Upper lobe of left lung (tissue), 6 donors: Measurements from ENCODE around the gene CPNE5. TPM values are rescaled to one million over a fixed set of nuclear protein-coding genes. Genes with fewer than 3 reads are reported as not detected.

ENCODE experiments used
- ATAC-seq, 2 donors: fragments of 200-7000 bp; cut with Tn5 transposase; one replicate each; pipeline ENCODE4 v1.9.1; 2022; ENCODE audit warnings: mild to moderate bottlenecking in 2 of 2, moderate library complexity in 2 of 2; ENCODE audit not compliant: low FRiP score in 2 of 2
- DNase-seq, 2 donors: peaks; one replicate each; pipeline ENCODE4 v3.0.0-alpha.2; 2019 to 2020
- H3K27ac ChIP-seq, 4 donors: fragments of 200-600 bp; sonication (generic); one replicate each; pipeline ENCODE4 v1.5.1; 2016 to 2019
- H3K27me3 ChIP-seq, 4 donors: fragments of 200-600 bp; sonication (generic); one replicate each; pipeline ENCODE4 v1.5.1; 2017 to 2019
- H3K36me3 ChIP-seq, 4 donors: fragments of 200-600 bp; sonication (generic); one replicate each; pipeline ENCODE4 v1.5.1; 2016 to 2019
- H3K4me1 ChIP-seq, 4 donors: fragments of 200-600 bp; sonication (generic); one replicate each; pipeline ENCODE4 v1.5.1; 2018 to 2019
- H3K4me3 ChIP-seq, 4 donors: fragments of 200-600 bp; sonication (generic); one replicate each; pipeline ENCODE4 v1.5.1; 2017 to 2019; ENCODE audit warnings: mild to moderate bottlenecking in 2 of 4, moderate library complexity in 1 of 4
- H3K9me3 ChIP-seq, 4 donors: fragments of 200-600 bp; sonication (generic); one replicate each; pipeline ENCODE4 v1.5.1; 2018 to 2019
- EP300 ChIP-seq, 4 donors: sonication (generic); formaldehyde crosslinking; IDR thresholded peaks; one replicate each; pipeline ENCODE4 v1.5.1; 2017; ENCODE audit warnings: antibody characterized with exemption in 4 of 4, control low read depth in 2 of 4
- POLR2A ChIP-seq, 4 donors: fragments of 450-650 bp; IDR thresholded peaks; one replicate each; pipeline ENCODE4 v1.5.1; 2016 to 2017; ENCODE audit warnings: antibody characterized with exemption in 4 of 4, mild to moderate bottlenecking in 2 of 4
- POLR2AphosphoS5 ChIP-seq, 2 donors: sonication (generic); formaldehyde crosslinking; IDR thresholded peaks; one replicate each; pipeline ENCODE4 v1.5.1; 2017; ENCODE audit warnings: antibody characterized with exemption in 2 of 2
- WGBS, 2 donors: methylation state at CpG; one replicate each; pipeline ENCODE4 v1.1.5; 2017 to 2018; 5-methylcytosine and 5-hydroxymethylcytosine counted together
- total RNA-seq, 6 donors: library from RNA; depleted of rRNA in 4 of 6; stranded (reverse); fragments of >200 nt in 4 of 6; gene quantifications; one replicate each; pipeline versions ENCODE4 v1.1.0 to v1.2.1, GENCODE V29; 2016 to 2021
- TF ChIP-seq, protein P1 (sequence below), 6 experiments: fragments of 450-650 bp in 4 of 6; fragments of 200-600 bp in 2 of 6; sonication (generic) in 2 of 6; IDR thresholded peaks; one replicate each; pipeline ENCODE4 v1.5.1; 2016 to 2019; ENCODE audit warnings: antibody characterized with exemption in 6 of 6
- donor health status: DM: no; HTN: no; CAD: no; lungs with moderate emphysema.
- donor health status: DM: no; HTN: yes; CAD: no; lungs with severe emphysema.

Gene CPNE5
- total RNA-seq, 6 donors from 2014 or later, result 0.89 to 5.4 (median 2.5) TPM

DNA sequence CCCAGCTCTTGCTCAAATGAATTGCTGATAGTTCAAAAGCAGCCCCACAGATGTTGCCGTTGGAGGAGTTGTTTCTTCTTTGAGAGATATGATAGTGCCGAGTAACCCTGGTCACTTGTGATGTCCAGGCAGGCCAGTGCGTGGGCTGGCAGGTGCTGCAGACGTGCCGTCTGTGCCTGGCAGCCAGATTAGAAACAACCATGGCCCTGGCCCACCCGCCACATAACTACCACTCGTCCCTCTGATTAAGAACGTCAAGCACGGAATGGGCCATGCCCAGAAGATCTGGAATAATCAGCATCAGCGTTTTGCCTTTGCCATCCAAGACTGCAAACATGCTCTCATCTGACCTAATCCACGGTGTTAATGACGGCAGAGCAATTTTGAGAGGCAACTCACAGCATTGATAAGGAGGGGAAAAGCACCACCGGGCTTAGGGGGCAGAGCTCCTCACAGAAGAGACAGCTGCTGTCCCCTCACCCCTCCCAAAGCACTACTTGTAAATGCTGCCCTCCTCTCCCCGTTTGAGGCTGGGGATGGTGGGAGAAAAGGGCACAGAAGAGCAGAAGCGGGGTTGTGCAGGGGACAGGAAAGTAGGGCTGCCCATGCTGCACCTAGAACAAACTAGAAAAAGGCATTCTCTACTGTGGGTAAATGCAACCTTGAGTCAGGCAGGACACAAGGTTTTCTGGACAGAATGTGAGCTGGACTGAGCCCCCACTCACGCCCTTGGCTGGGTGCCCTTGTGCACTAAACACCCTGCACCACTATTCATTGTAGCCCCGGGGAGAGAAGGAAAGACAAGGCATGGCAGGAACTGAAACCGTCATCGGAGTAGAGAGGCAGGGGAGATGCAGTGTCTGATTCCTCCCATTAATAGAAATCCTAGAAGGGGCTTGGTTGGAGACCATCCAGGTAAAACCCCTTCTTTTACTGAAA, 5.3 kb upstream of the CPNE5 start:
- Histone ChIP-seq H3K27ac (no peak overlapping the region), H3K36me3 (no peaks in the 10 kb centered on the region), H3K4me3 (no peak overlapping the region), H3K27me3 (peaks cover 0 to 12% (median 5%) of the 10 kb centered on the region in 4 donors), H3K9me3 (no peaks in the 10 kb centered on the region), H3K4me1 (peaks cover 23 to 28% (median 27%) of the 10 kb centered on the region in 4 donors)
- no peak for ATAC-seq
- no peak for DNase-seq
- TF ChIP-seq POLR2A (IDR thresholded peaks at IDR 0.05) (no peak), POLR2AphosphoS5 (IDR thresholded peaks at IDR 0.05) (no peak), EP300 (IDR thresholded peaks at IDR 0.05) (no peak)
- TF ChIP-seq, protein P1, sequence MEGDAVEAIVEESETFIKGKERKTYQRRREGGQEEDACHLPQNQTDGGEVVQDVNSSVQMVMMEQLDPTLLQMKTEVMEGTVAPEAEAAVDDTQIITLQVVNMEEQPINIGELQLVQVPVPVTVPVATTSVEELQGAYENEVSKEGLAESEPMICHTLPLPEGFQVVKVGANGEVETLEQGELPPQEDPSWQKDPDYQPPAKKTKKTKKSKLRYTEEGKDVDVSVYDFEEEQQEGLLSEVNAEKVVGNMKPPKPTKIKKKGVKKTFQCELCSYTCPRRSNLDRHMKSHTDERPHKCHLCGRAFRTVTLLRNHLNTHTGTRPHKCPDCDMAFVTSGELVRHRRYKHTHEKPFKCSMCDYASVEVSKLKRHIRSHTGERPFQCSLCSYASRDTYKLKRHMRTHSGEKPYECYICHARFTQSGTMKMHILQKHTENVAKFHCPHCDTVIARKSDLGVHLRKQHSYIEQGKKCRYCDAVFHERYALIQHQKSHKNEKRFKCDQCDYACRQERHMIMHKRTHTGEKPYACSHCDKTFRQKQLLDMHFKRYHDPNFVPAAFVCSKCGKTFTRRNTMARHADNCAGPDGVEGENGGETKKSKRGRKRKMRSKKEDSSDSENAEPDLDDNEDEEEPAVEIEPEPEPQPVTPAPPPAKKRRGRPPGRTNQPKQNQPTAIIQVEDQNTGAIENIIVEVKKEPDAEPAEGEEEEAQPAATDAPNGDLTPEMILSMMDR (IDR thresholded peaks at IDR 0.05), result no peak
- 78 to 80% methylated on average over 18 to 19 of the region's 19 CpGs for WGBS, 2 donors

GRCh38 chr6:36843170-36843569, 3.9 kb upstream of the CPNE5 start:
- H3K27me3 ChIP-seq, result peaks cover 0 to 19% (median 9%) of the 10 kb centered on the region in 4 donors
- H3K4me1 ChIP-seq, result peaks cover 21 to 26% (median 25%) of the 10 kb centered on the region in 4 donors
- no peak overlapping the region for H3K4me3 ChIP-seq
- no peak overlapping the region for H3K27ac ChIP-seq
- ATAC-seq, result no peak
- DNase-seq, result no peak
- H3K36me3 ChIP-seq, result no peaks in the 10 kb centered on the region
- TF ChIP-seq EP300 (IDR thresholded peaks at IDR 0.05) (no peak), POLR2A (IDR thresholded peaks at IDR 0.05) (no peak), POLR2AphosphoS5 (IDR thresholded peaks at IDR 0.05) (no peak)
- TF ChIP-seq, protein P1 (IDR thresholded peaks at IDR 0.05), result no peak
- no peaks in the 10 kb centered on the region for H3K9me3 ChIP-seq
- 91 to 96% methylated on average over 4 of the region's 4 CpGs for WGBS, 2 donors

GRCh38 chr6:36841756-36842155, 2.5 kb upstream of the CPNE5 start:
- H3K4me1 ChIP-seq, result peaks cover 21 to 26% (median 25%) of the 10 kb centered on the region in 4 donors
- TF ChIP-seq, protein P1 (IDR thresholded peaks at IDR 0.05), result no peak
- TF ChIP-seq EP300 (IDR thresholded peaks at IDR 0.05) (no peak), POLR2AphosphoS5 (IDR thresholded peaks at IDR 0.05) (no peak)
- H3K36me3 ChIP-seq, result no peaks in the 10 kb centered on the region
- H3K27ac ChIP-seq, result no peak overlapping the region
- WGBS, 2 donors, result 88 to 90% methylated on average over 2 of the region's 2 CpGs
- peaks cover 0 to 19% (median 9%) of the 10 kb centered on the region in 4 donors for H3K27me3 ChIP-seq
- ATAC-seq, result no peak
- no peaks in the 10 kb centered on the region for H3K9me3 ChIP-seq
- H3K4me3 ChIP-seq, result no peak overlapping the region
- no peak for DNase-seq

DNA sequence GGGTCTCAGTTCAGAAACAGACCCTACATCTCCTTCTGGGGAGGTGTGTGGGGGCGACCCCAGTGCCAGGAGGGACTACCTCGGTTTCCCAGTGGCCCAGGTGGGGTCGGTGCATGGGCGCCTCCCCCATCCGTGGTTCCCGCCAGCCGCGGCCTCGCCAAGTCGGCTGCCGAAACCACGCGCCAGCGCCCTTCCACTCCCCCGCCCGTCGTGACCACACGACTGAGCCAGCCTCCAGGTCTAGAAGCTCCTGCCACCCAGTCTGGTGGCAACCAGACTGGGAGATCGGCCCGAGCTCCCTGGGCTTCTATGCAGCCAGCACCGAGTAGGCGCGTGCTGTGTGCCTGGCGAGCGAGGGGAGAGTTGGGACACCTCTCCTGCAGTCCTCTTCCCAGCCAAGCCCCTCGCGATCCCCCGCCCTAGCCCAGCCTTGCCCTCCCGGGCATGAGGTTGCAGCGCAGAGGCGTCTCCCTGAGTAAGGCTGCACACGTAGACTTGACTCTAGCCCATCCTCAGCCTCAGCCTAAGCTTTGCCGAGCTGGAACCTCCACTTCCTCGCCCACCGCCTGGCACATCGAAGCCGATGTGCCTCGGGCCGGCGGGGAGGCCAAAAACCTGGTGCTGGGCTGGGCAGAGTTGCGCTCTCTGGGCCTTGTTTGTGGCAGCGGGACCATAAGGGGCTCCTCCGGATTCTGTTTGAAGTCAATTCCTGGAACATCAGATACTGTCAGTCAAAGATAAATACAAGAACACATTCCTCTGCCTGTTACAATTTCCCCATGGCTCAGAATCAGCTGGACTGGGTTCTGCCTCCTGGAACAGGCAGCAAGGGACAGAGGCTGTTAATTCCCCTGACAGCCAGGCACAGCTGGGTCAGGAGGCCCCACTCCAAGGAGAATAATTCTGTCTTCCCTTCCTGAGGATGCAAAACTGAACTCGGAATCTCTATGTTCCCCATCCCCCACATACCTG, 1.5 kb upstream of the CPNE5 start:
- peak in 1 of 2 donors; percentile 39 for ATAC-seq
- TF ChIP-seq EP300 (IDR thresholded peaks at IDR 0.05), result no peak
- TF ChIP-seq, protein P1 (IDR thresholded peaks at IDR 0.05), result no peak
- no peak for TF ChIP-seq POLR2AphosphoS5 (IDR thresholded peaks at IDR 0.05)
- no peak for TF ChIP-seq POLR2A (IDR thresholded peaks at IDR 0.05)
- H3K27ac ChIP-seq, result no peak overlapping the region
- DNase-seq, result peak in 1 of 2 donors; percentile 81
- no peaks in the 10 kb centered on the region for H3K9me3 ChIP-seq
- peaks cover 0 to 19% (median 9%) of the 10 kb centered on the region in 4 donors for H3K27me3 ChIP-seq
- 16 to 20% methylated on average over 12 to 29 of the region's 44 CpGs for WGBS, 2 donors
- H3K4me1 ChIP-seq, result peaks cover 21 to 26% (median 25%) of the 10 kb centered on the region in 4 donors
- H3K36me3 ChIP-seq, result no peaks in the 10 kb centered on the region
- H3K4me3 ChIP-seq, result peak overlapping the region in 3 of 4 donors; percentile 48 to 58 (median 57)
